ENCODE measurements around the gene SLC22A23.
"Not testable (repeated sequence)": the region's sequence is repeated elsewhere in the genome, so short reads cannot be mapped to it uniquely, and the experiment has no call there.

Gene SLC22A23

DNA sequence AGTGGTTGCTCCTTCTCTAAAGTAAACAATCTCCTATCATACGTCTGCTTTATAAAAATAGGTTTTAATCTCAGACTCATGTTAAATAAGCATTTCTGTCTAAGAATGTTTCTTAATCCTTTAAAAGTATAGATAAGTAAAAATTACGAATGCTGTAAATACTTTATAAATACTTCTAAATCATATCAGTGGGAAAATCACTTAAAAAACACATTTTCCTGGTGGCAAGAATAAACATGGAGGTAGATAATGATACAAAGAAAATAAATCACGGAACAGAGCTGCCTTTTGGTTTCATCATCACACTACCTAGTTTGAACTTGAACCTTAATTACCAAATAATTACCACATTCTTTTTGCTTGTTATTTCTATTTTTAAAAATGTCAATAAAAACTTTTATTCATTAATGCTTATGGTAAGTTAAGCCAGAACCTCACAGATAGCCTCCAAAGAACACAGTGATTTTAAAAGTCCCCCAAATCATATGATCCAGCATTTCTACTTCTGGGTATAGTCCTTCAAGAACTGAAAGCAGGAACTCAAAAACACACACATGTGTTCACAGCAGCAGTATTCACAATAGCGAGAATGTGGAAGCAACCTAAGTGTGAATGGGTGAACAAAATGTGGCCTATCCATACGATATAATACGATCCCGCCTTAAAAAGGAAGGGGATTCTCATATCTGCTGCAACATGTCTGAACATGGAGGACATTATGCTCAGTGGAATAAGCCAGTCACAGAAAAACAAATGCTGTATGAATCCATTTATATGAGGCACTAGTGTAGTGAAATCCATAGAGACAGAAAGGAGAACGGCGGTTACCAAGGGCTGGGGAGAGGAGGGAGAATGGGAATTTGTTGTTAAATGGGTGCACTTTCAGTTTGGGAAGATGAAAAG lies 72.4 kb downstream of the SLC22A23 start:
- DNase-seq: no peak

- DNase-seq: no peak
These were observed 73.3 kb downstream of the SLC22A23 start for GRCh38 chr6:3383525-3383924.

DNA sequence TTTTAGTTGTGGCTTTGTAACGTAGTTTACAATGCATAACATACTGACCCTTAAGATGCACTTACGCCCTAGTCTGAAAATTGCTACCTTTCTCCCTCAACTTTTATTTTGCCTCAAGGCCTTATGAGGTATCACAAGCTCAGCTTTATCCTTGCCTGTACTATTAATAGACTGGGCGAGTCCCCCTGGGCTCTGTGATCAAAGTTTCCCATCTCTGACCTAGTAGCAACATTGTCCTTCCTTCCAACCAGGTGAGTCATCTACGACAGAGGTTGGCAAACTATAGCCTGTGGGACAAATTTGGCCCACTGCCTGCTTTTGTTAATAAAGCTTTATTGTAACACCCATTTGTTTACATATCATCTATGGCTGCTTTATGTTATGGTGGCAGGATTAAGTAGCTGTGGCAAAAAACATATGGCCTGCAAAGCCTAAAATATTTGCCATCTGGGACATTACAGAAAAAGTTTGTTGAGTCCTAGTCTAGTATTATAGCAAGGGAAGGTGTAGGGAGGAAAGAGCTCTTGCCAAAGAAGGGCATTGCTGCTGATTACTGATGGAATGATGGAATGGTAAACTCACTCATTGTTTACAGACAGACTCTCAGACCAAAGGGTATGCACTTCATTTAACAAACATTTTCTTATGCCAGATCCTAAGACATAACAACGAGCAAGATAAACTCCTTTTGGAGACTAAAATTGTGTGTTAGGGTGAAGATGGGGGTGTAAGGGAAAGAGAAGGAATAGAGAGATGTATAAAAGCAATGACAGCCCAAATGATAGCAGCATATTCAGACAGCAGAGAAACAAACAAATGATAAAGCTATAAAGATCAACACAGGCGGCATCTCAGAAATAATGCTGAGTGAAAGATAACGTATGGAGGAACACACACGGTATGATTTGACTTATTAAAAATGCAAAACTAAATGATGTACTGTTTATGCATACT lies 74.2 kb downstream of the SLC22A23 start:
- no peak for DNase-seq

DNA sequence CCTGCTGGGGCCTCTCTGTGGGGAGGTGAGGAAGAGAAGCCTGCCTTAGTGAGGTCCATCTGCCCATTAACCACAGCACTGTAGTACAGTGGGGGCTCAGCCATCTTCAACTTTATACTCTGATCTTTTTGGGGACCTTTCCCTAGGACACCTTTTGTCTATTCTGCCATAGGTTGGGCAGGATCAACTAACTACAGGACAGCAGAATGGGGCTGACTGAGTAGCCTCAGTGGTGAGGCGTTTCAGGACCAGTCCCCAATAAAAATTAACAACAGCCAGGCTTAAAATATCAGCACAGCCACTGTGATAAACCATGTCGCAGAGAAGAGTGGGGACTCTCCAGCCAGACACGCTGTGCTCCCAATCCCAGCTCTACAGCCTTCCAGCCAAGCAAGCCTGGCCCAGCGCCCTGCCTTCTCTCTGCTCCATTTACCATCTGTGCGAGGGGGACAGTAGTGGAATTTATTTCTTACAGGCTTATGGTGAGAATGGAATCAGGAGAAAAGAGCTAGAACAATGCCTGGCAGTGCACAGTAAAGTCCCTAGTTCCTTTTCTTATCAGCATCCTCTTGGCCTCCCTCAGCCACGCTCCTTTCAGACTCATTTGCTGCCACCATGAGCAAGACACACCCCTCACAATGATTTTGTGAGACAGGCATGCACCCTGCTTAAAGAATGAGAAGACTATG lies 75.5 kb downstream of the SLC22A23 start:
- no peak for DNase-seq

- no peak for DNase-seq
These were observed 76.3 kb downstream of the SLC22A23 start for GRCh38 chr6:3380344-3381232.

DNA sequence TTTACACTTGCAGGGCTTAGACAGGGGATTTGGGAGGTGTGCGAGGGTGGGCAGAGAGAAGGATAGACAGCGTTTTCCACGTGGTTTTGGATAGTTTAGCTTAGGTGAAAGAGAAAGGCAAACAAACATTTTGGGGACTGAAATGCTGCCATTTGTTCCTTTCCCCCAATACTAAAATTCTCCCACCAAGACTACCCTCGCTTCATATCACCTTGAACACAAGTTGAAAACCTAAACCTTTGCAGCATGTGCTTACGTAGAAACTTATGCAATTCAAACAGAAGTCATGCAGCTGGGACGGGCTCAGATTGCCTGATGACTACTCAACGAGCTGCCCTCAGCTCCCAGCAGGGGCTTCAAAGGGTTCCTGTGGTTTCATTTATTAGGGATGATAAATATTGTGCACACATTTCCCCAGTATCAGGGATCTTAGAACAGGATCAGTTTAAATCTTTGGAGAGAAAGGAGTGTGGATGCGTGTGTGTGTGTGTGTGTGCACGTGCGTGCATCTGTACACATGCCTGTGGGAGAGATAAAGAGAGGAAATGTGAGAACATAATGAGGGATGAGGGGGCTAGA lies 77.3 kb downstream of the SLC22A23 start:
- no peak for DNase-seq

GRCh38 chr6:3378808-3379207 lies 78.0 kb downstream of the SLC22A23 start:
- DNase-seq: not testable (repeated sequence)

DNA sequence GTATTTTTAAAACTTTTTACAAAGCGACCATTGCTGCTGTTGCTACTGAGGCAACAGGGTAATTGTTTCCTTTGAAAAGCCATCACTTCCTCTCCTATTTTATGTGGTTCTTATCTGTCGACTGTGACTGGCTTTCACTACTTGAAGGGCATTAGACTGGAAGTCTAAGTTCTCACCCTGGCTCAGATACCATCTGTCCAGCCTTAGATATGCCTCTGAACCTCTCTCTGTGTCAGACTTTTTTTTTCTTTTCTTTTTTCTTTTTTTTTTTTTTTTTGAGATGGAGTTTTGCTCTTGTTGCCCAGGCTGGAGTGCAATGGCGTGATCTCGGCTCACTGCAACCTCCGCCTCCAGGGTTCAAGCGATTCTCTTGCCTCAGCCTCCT lies 78.5 kb downstream of the SLC22A23 start:
- not testable (repeated sequence) for DNase-seq

GRCh38 chr6:3377536-3378397 lies 79.1 kb downstream of the SLC22A23 start:
- DNase-seq: no peak

DNA sequence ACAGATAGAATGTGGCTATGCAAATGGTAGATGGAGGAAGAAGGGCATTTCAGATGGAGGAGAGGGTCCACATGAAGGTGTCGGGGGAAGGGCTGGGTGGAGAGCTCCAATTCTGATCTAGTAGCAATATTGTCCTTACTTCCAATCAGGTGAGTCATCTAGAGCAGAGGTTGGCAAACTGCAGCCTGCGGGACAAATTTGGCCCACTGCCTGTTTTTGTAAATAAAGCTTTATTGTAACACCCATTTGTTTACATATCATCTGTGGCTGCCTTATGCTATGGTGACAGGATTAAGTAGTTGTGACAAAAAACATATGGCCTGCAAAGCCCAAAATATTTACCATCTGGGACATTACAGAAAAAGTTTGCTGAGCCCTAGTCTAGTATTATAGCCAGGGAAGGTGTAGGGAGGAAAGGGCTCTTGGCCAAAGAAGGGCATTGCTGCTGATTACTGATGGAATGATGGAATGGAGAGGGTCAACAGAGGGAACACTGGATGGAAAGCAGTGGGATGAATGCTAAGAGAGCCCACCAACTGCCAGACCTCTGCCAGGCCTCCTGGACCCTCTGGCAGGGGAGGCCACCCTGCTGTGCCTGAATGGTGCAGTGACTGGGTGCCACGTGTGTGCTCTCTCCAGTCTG lies 79.8 kb downstream of the SLC22A23 start:
- DNase-seq: no peak

GRCh38 chr6:3376064-3376463 lies 80.8 kb downstream of the SLC22A23 start:
- DNase-seq: no peak

DNA sequence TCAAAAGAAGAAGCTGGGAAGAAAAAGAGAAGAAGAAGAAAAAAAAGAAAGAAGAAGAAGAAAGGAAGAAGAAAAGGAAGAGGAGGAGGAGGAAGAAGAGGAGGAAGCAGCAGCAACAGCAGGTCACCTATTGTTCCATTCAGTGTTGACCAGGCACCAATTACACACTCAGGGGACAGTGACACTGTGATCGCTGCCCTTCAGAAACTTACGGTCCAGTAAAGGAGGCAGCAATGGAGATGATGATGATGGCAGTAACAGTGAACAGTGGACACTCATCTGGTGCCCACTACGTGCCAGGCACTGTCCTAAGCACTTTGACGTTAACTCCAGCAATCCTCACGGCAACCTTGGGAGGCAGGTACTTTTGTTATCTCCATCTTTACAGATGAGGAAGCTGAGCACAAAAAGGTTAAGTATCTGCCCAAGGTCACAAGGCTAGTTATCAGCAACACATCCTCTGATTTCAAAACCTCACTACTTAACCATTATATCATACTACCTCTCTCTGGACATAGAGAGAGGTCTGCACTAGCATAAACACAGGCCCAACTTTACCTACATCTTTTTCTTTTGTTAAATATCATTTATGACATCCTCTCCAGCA lies 83.2 kb downstream of the SLC22A23 start:
- DNase-seq: no peak

GRCh38 chr6:3372912-3373554 lies 83.8 kb downstream of the SLC22A23 start:
- no peak for DNase-seq

DNA sequence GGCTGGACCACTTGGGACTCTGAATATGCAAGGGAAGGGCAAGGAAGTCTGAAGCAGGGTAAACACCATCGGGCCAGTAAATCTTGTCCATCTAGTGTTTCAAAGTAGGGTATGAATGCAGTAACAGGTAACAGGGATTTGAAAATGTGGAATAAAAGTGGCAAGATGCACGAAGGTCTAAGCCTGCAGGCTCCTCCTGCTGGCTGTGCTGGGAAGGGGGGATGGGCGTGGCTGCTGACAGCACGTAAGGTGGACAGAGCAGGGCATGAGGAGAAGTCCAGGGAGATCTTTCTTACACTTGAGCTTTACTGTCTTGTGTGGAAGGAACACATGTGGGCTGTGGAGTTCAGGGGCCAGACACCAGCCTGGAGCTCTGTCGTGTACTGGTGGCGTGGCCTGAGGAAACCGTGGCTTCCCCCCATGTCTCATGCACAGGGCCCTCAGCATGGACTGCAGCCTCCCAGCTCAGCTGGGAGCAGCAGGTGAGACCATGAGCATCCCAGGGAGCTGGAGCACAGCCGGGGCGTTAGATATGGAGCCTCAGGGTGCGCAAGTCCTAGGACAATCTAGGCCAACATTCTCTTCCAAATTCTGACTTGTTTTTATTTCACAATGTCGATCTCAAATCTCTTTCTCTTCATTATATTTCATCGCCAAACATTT lies 84.5 kb downstream of the SLC22A23 start:
- DNase-seq: no peak

- no peak for DNase-seq
These were observed 85.5 kb downstream of the SLC22A23 start for GRCh38 chr6:3371222-3371949.

DNA sequence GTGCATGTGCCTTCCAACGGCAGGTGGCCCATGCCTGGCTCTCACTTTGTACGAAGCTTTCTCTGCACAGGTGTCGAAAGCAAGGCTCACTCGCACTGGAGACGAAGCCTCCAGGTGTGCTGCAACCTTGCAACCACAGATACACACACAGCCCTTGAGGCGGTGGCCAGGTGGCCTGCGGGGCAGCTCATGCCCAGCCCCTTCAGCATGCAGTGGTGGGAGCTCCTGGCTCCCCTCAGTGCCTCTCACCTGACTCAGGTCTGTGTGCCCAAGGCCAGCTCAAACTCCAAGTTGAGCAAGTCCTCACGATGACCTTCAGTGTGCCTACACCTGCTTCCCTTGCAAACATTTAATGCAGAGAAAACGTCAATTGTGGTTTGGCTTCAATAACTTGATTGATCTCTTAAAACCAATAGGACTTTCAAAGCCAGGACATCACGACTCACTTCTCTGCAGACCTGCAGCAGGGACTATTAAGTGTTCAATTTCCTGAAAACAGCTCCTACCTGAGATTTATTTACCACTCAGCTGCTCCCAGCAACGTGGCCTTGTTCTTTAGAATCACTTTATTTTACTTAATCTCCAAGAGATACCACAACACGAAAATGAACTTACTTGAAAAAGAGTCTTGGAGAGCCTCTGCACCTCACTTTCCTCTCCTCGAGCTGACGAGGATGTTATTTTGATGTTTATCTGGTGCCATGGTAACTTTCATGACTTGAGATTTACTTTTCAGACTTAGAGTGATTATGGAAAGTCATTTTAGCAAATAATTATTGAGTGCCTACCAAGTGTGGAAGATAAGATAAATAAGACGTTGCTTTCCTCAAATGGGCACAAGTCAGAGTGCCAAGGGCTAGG lies 86.3 kb downstream of the SLC22A23 start:
- no peak for DNase-seq

DNA sequence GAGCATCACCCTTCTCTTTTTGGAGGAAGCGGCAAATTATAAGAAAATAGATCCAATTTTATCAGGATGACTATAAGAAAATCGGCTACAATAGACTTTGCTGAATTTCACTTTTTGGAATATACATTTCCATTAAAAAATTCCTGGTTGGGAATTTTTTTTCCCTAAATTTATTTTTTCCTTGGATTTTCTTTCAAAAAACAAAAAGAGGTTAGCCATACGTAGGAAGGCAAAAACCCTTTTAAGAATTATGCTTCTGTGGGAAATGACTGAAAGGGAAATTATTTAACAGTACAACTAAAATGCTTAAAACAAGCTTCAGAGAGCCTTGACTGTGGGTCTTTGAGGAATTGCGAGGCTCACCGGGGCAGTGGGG lies 86.9 kb downstream of the SLC22A23 start:
- DNase-seq: no peak

All from activated gamma-delta T cell (primary cell).